GM15510 (cell line): ENCODE measurements around the gene IL37.

Experiments used
- POLR2A ChIP-seq: IDR thresholded peaks from 3 replicates; pipeline ENCODE4 v1.6.1; 2011; ENCODE audit warnings: borderline replicate concordance; ENCODE audit not compliant: insufficient read length; ENCODE audit errors: extremely low read depth

Gene IL37

DNA sequence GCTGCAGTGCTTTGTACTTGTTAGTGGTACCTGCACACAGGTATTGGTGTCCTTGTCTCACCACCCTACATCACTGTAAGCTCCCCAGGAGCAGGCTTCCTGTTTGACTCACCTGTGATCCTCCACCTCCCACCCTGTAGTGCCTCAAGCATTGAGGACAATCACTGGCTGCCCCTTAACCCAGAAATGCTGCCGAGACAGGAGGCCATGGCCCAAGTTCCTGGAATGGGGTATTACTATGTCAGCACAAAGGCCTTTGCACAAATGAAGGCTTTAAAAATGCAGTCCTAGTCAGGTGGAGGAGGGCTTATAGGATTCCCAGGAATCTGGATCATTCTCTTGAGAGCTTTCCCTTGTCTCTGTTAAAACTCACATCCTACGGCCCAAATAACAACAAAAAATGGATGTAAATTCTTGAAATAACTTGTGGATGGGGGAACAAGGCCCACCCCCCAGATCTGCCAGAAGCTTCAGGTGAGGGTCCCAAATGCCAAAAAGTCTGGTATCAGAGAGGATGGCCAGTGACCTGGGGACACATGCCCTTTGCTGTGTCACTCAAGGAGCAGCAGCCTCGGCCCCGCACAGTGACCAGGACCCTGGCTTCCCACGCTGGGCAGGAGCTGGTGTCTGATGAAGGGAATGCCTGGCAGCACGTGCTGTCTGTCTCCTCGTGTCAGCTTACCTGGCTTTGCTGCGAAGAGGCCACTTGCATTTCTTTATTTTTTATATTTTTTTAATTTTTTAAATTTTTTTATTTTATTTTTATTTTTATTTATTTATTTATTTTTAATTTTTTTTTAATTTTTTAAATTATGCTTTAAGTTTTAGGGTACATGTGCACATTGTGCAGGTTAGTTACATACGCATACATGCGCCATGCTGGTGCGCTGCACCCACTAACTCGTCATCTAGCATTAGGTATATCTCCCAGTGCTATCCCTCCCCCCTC, 3.7 kb upstream of the IL37 start:
- no peak for TF ChIP-seq POLR2A

- no peak for TF ChIP-seq POLR2A
These were observed 746 bp upstream of the IL37 start for GRCh38 chr2:112910219-112910618.

DNA sequence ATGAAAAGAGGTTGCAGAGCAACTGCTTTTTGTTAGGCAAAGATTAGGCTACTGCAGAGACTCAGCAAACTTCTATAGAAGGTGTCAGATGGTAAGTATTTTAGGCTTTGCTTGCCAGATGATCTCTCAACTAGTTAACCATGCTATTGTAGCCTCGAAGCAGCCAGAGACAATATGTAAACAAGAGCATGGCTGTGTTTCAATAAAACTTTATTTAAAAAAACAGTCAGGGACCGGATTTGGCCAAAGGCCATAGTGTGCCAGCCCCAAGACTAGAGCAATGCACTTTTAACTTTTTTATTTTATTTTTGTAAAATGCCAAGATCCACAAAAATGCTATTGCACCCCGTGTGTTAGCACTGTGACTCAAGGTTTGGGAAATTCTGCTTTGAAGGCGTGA, 1.4 kb downstream of the IL37 start:
- TF ChIP-seq POLR2A = no peak

- no peak for TF ChIP-seq POLR2A
These were observed 4.6 kb downstream of the IL37 start for GRCh38 chr2:112915300-112916144.

- no peak for TF ChIP-seq POLR2A
These were observed 5.2 kb downstream of the IL37 start for GRCh38 chr2:112916145-112916571.

DNA sequence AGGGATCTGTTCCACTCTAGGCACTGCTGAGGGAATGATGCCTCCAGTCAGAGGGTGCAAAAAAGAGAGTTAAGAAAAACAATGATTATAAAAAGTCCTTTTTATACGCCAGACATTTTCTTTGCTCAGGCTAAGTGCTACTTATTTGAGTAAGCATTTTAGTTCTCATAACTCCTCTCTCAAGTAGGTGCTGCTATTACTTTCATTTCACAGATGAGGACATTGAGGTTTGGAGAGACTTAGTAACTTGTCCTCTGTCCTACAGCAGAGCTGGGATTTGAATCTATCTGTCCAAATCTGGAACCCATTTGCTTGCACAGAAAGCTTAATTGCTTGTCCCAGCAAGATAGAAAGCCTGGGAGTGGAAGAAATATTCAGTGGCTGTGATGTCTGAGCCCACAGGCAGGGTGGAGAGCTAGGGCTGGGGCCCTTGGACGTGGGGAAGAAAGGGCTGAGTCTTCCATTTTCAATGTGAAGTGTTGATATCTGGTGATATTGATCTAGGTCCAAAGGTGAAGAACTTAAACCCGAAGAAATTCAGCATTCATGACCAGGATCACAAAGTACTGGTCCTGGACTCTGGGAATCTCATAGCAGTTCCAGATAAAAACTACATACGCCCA, 5.8 kb downstream of the IL37 start:
- TF ChIP-seq POLR2A = no peak

DNA sequence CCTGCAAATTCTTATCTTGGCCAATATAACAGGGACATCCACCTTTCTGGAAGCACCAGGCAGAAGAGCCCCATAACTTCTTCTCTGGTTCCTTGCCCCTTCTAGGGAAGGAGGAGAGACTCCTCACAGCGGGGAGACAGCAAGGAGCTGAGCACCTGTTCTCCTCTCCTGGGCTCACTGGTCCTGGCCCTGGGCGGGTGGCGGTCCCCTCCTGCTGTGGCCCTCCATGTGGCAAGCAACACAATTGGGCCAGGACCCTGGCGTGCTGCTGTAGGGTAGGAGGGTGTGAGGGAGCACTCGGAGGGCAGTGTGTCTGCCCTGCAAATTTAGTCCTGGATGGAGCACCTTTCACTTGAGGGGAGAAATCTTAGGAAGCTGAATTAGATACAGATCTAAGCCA, 6.9 kb downstream of the IL37 start:
- TF ChIP-seq POLR2A = no peak

- no peak for TF ChIP-seq POLR2A
These were observed 7.3 kb downstream of the IL37 start for GRCh38 chr2:112918256-112918655.

GRCh38 chr2:112919086-112919485, 8.1 kb downstream of the IL37 start:
- TF ChIP-seq POLR2A = no peak

DNA sequence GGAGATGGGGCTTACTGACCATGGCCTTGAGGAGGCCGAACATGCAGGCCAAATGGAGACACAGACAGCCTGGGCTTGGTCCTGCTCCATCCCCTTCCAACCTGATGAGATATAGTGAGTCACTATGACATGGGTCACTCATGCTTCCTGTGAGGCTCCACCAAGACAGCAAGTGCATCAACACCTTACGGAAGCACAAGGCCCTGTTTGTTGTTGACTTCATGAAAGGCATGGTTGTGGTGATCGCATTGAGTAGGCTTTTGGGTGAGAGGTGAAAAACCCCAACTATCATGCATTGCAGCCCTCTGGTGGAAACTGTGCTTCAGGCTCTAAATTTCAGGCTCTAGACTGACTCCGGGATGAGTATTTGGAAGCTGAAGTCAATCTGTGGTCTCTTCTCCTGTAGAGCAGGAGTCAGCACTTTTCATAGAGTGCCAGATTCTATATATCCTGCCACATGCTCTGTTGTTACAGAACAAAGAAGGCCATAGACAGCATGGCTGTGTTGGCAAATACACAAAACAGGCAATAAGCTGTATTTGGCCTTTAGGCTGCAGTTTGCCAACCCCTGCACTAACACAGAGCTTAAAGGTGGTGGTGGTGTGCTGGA, 10.1 kb downstream of the IL37 start:
- TF ChIP-seq POLR2A = no peak

DNA sequence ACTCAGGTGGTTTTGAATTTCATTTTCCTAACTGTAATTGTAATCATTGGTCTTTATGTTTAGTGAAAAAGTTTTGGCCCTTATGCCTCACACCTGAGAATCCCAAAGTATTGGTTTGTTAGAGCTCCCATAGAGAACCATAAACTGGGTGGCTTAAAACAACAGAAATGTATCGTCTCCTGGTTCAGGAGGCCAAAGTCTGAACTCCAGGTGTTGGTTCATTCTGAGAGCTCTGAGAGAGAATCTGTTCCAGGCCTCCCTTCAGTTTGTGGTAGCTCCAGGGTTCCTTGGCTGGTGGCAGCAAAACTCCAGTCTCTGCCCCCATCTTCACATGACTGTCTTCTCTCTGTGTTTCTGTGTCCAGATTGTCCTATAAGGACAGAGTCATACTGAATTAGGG, 11.0 kb downstream of the IL37 start:
- no peak for TF ChIP-seq POLR2A

DNA sequence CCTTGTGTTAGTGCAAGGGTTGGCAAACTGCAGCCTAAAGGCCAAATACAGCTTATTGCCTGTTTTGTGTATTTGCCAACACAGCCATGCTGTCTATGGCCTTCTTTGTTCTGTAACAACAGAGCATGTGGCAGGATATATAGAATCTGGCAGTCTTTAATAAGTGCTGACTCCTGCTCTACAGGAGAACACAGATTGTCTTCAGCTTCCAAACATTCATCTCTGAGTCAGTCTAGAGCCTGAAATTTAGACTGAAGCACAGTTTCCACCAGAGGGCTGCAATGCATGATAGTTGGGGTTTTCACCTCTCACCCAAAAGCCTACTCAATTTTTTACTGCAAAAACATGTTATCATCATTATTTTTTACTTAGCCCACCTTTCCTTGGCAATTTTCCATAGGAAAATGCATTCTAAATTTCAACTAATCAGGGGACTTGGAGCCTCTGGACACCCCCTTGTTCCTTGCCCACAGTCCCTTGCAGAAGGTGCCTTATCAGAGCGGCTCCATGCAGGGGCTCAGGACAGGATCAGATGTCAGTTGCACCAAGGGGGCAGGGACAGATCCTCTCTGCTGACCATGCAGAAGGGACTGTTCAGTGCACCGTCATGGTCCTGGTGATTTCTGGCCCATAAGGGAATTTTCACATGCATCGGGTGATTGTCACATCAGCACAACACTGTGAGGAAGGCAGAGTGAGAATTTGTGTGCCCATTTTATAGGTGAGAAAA, 12.4 kb downstream of the IL37 start:
- TF ChIP-seq POLR2A = no peak

DNA sequence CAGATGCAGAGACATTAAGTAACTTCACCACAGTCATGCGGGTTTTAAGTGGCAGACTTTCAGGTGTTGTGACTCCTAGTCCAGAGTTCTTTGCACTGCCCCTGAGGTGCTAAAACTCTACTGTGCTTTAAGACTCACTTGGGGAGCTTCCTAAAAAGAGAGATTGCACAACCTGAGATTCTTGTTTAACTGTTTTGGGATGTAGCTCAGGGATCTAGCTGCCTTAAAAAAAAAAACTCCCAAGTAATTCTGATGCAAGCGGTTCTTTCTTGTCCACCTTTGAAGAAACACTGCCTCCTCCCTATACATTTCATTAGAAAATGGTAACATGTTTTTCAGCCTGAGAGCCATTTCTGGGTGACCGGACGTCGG, 13.0 kb downstream of the IL37 start:
- TF ChIP-seq POLR2A = no peak

DNA sequence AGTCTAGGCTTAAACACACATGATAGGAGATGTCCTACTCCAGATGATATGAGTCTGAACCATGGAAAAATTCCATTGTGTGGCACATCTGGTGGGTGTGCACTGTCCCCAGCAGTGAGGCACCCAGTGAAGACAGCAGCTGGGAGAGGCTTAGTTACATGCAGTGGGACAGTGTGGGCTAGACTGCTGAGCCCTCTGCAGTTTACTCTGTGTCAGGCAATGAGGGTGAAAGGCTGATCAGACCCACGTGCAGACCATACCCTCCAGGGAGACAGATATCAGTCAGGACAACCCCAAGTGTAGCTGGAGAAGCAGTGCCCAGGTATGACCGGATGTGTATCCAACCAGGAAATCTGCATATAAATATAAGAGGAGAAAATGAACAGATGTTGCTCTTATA, 13.4 kb downstream of the IL37 start:
- TF ChIP-seq POLR2A = no peak

GRCh38 chr2:112924821-112925220, 13.9 kb downstream of the IL37 start:
- TF ChIP-seq POLR2A = no peak

GRCh38 chr2:112926707-112927106, 15.7 kb downstream of the IL37 start:
- no peak for TF ChIP-seq POLR2A
